IMR-90 (cell line): Measurements from ENCODE around the gene LECT2. TPM values are rescaled to one million over a fixed set of nuclear protein-coding genes. Genes with fewer than 3 reads are reported as not detected.

Experiments
- ATAC-seq: fragments of 200-7000 bp; cut with Tn5 transposase; 2 replicates; pipeline ENCODE4 v1.9.1; 2020; ENCODE audit warnings: low read depth, mild to moderate bottlenecking, moderate library complexity
- BruUV-seq: library from RNA; stranded (reverse); fragments of 400-500 nt; replicated peaks from 2 replicates; lab custom pipeline; 2021; lab: Mats Ljungman, UMichigan
- CTCF ChIA-PET: fragments of 300-600 bp; formaldehyde crosslinking; extraction: SDS; loops from one replicate; lab custom pipeline; 2021; ENCODE audit warnings: antibody characterized with exemption; lab: Yijun Ruan, JAX
- POLR2A ChIA-PET: fragments of 300-600 bp; sonication (Branson Sonifier 250); formaldehyde crosslinking; loops from one replicate; lab custom pipeline; 2022; ENCODE audit warnings: antibody characterized with exemption; ENCODE audit not compliant: unreplicated experiment; lab: Charles Lee
- DNase-seq: peaks from one replicate; pipeline ENCODE4 v3.0.0; 2013
- H2AFZ ChIP-seq: replicated peaks from 2 replicates; pipeline ENCODE3; 2013; ENCODE audit warnings: low read length, mild to moderate bottlenecking; ENCODE audit not compliant: poor library complexity
- H2AK5ac ChIP-seq: 2 replicates; pipeline ENCODE4 v1.6.1; 2013; ENCODE audit warnings: low read depth, low read length, inconsistent platforms
- H2AK9ac ChIP-seq: replicated peaks from 2 replicates; pipeline ENCODE3; 2013; ENCODE audit warnings: mild to moderate bottlenecking, low read depth, low read length, moderate library complexity; ENCODE audit not compliant: poor library complexity
- H2BK120ac ChIP-seq: 2 replicates; pipeline ENCODE4 v1.6.1; 2013; ENCODE audit warnings: low read depth, low read length, inconsistent platforms
- H2BK15ac ChIP-seq: 3 replicates; pipeline ENCODE4 v1.6.1; 2013; ENCODE audit warnings: low read depth, low read length, inconsistent platforms
- H2BK20ac ChIP-seq: 2 replicates; pipeline ENCODE4 v1.6.1; 2013; ENCODE audit warnings: low read depth, mild to moderate bottlenecking, inconsistent platforms, low read length, moderate library complexity
- H2BK5ac ChIP-seq: 2 replicates; pipeline ENCODE4 v1.6.1; 2013; ENCODE audit warnings: mild to moderate bottlenecking, low read depth, low read length, inconsistent platforms; ENCODE audit not compliant: poor library complexity, severe bottlenecking
- H3K14ac ChIP-seq: replicated peaks from 2 replicates; pipeline ENCODE4 v1.6.1; 2013; ENCODE audit warnings: low read depth, low read length, inconsistent platforms
- H3K18ac ChIP-seq: 2 replicates; pipeline ENCODE4 v1.6.1; 2013; ENCODE audit warnings: low read depth, low read length, control low read depth
- H3K23ac ChIP-seq: 2 replicates; pipeline ENCODE4 v1.6.1; 2013; ENCODE audit warnings: low read depth, low read length, inconsistent platforms
- H3K27ac ChIP-seq: 2 replicates; pipeline ENCODE4 v1.5.1; 2013; ENCODE audit warnings: mild to moderate bottlenecking, control low read depth, low read length; ENCODE audit not compliant: insufficient read depth
- H3K27me3 ChIP-seq: 2 replicates; pipeline ENCODE4 v1.6.1; 2013; ENCODE audit warnings: low read length; ENCODE audit not compliant: control insufficient read depth, insufficient read depth
- H3K36me3 ChIP-seq: 2 replicates; pipeline ENCODE4 v1.6.1; 2013; ENCODE audit warnings: low read length, mixed read lengths; ENCODE audit not compliant: control insufficient read depth, insufficient read depth
- H3K4ac ChIP-seq: 2 replicates; pipeline ENCODE4 v1.6.1; 2013; ENCODE audit warnings: low read depth, low read length, inconsistent platforms
- H3K4me1 ChIP-seq: 2 replicates; pipeline ENCODE4 v1.6.1; 2013; ENCODE audit warnings: low read length, mixed read lengths; ENCODE audit not compliant: control insufficient read depth, insufficient read depth
- H3K4me2 ChIP-seq: 2 replicates; pipeline ENCODE4 v1.6.1; 2013; ENCODE audit warnings: low read depth, mild to moderate bottlenecking, control low read depth, low read length, moderate library complexity
- H3K4me3 ChIP-seq: 2 replicates; pipeline ENCODE4 v1.5.1; 2013; ENCODE audit warnings: low read depth, mild to moderate bottlenecking, control low read depth, low read length, moderate library complexity; ENCODE audit not compliant: insufficient read depth
- H3K56ac ChIP-seq: 2 replicates; pipeline ENCODE4 v1.6.1; 2013; ENCODE audit warnings: low read length, inconsistent platforms; ENCODE audit not compliant: insufficient read depth; ENCODE audit errors: extremely low read depth
- H3K79me1 ChIP-seq, 2 experiments: 2 replicates each; pipeline ENCODE4 v1.6.1; 2013; ENCODE audit warnings: low read length in 2 of 2, inconsistent platforms in 1 of 2, low read depth in 1 of 2
- H3K9ac ChIP-seq: 2 replicates; pipeline ENCODE4 v1.6.1; 2013; ENCODE audit warnings: low read depth, low read length, control low read depth
- H3K9me1 ChIP-seq: 2 replicates; pipeline ENCODE4 v1.6.1; 2013; ENCODE audit warnings: low read length, inconsistent platforms; ENCODE audit not compliant: insufficient read depth
- H3K9me3 ChIP-seq: 2 replicates; pipeline ENCODE4 v1.6.1; 2013; ENCODE audit warnings: low read length; ENCODE audit not compliant: control insufficient read depth, insufficient read depth
- H4K20me1 ChIP-seq: 2 replicates; pipeline ENCODE4 v1.6.1; 2013; ENCODE audit warnings: low read length, inconsistent platforms; ENCODE audit not compliant: insufficient read depth
- H4K5ac ChIP-seq: 2 replicates; pipeline ENCODE4 v1.6.1; 2013; ENCODE audit warnings: mild to moderate bottlenecking, low read depth, low read length, control low read depth
- H4K8ac ChIP-seq, 2 experiments: 2 replicates each; pipeline ENCODE4 v1.6.1; 2013; ENCODE audit warnings: low read depth in 2 of 2, low read length in 2 of 2, control low read depth in 1 of 2, inconsistent platforms in 1 of 2
- H4K91ac ChIP-seq: 2 replicates; pipeline ENCODE4 v1.6.1; 2013; ENCODE audit warnings: low read depth, low read length, inconsistent platforms; ENCODE audit not compliant: insufficient read depth
- BHLHE40 ChIP-seq: fragments of 150-350 bp; IDR thresholded peaks from 2 replicates; pipeline ENCODE4 v1.6.1; 2016; ENCODE audit warnings: mild to moderate bottlenecking, low read depth, low read length
- CEBPB ChIP-seq: IDR thresholded peaks from 2 replicates; pipeline ENCODE4 v1.6.1; 2012; ENCODE audit warnings: low read depth, low read length, improper control_type of control experiment
- CHD1 ChIP-seq: IDR thresholded peaks from 2 replicates; pipeline ENCODE4 v1.6.1; 2012; ENCODE audit warnings: low read depth, low read length, improper control_type of control experiment
- FOS ChIP-seq: fragments of 150-350 bp; IDR thresholded peaks from 2 replicates; pipeline ENCODE4 v1.6.1; 2016; ENCODE audit warnings: low read depth, low read length
- MAFK ChIP-seq: IDR thresholded peaks from 2 replicates; pipeline ENCODE4 v1.6.1; 2012; ENCODE audit warnings: low read depth, low read length, improper control_type of control experiment
- MAZ ChIP-seq: IDR thresholded peaks from 2 replicates; pipeline ENCODE4 v1.6.1; 2012; ENCODE audit warnings: low read depth, mild to moderate bottlenecking, low read length, improper control_type of control experiment, moderate library complexity, borderline replicate concordance
- NFE2L2 ChIP-seq: fragments of 150-350 bp; IDR thresholded peaks from 2 replicates; pipeline ENCODE4 v1.6.1; 2016; ENCODE audit warnings: low read depth, mild to moderate bottlenecking, low read length
- POLR2A ChIP-seq: IDR thresholded peaks from 2 replicates; pipeline ENCODE4 v1.6.1; 2012; ENCODE audit warnings: mild to moderate bottlenecking, low read depth, low read length
- RAD21 ChIP-seq: IDR thresholded peaks from 2 replicates; pipeline ENCODE4 v1.6.1; 2012; ENCODE audit warnings: low read length, improper control_type of control experiment
- RCOR1 ChIP-seq: IDR thresholded peaks from 2 replicates; pipeline ENCODE4 v1.6.1; 2012; ENCODE audit warnings: mild to moderate bottlenecking, low read length, improper control_type of control experiment; ENCODE audit not compliant: insufficient replicate concordance
- RFX5 ChIP-seq: IDR thresholded peaks from 2 replicates; pipeline ENCODE4 v1.8.0; 2012; ENCODE audit warnings: low read depth, mild to moderate bottlenecking, low read length, moderate library complexity
- SMC3 ChIP-seq: fragments of 150-350 bp; IDR thresholded peaks from 2 replicates; pipeline ENCODE4 v1.6.1; 2016; ENCODE audit warnings: low read depth, mild to moderate bottlenecking, antibody characterized with exemption, low read length, moderate library complexity
- WGBS, 2 experiments: methylation state at CpG; one replicate each; pipeline versions ENCODE4 v1.1.5 to v1.1.7; 2013; ENCODE audit warnings: missing lambda C conversion rate in 2 of 2; ENCODE audit not compliant: insufficient read length in 1 of 2; ENCODE audit errors: extremely low coverage in 2 of 2; 5-methylcytosine and 5-hydroxymethylcytosine counted together
- dilution Hi-C: fragments of 300-500 bp; cut with HindIII; formaldehyde crosslinking; loops from one replicate; pipeline ENCODE4 v1.14.3; 2018; ENCODE audit warnings: low sequenced_read_pairs; ENCODE audit not compliant: unreplicated experiment
- in situ Hi-C: fragments of 300-500 bp; cut with MboI; formaldehyde crosslinking; loops from 3 replicates; pipeline ENCODE4 v1.14.3; 2019; ENCODE audit warnings: low sequenced_read_pairs, inconsistent platforms, mixed read lengths
- intact Hi-C: fragments of 100-400 bp; cut with micrococcal nuclease; formaldehyde crosslinking; loops from 2 replicates; pipeline ENCODE4 v1.10.0; 2022
- polyA plus RNA-seq, 3 experiments: library from polyadenylated mRNA; depleted of rRNA; stranded (reverse); fragments of >200 nt; gene quantifications; 2 replicates each; pipeline ENCODE4 v1.2.3, GENCODE V29; 2012; ENCODE audit warnings: low replicate concordance in 1 of 3
- total RNA-seq: library from RNA; depleted of rRNA; stranded (reverse); fragments of >200 nt; gene quantifications from 2 replicates; pipeline ENCODE4 v1.2.3, GENCODE V29; 2012
- TF ChIP-seq, protein P1 (sequence below): fragments of 150-350 bp; IDR thresholded peaks from 2 replicates; pipeline ENCODE4 v1.6.1; 2016; ENCODE audit warnings: low read depth, mild to moderate bottlenecking, low read length, moderate library complexity, borderline replicate concordance

Gene LECT2
- total and polyA plus RNA-seq, 2 of the 4 experiments (the other 2 are of a cell fraction): not detected

DNA sequence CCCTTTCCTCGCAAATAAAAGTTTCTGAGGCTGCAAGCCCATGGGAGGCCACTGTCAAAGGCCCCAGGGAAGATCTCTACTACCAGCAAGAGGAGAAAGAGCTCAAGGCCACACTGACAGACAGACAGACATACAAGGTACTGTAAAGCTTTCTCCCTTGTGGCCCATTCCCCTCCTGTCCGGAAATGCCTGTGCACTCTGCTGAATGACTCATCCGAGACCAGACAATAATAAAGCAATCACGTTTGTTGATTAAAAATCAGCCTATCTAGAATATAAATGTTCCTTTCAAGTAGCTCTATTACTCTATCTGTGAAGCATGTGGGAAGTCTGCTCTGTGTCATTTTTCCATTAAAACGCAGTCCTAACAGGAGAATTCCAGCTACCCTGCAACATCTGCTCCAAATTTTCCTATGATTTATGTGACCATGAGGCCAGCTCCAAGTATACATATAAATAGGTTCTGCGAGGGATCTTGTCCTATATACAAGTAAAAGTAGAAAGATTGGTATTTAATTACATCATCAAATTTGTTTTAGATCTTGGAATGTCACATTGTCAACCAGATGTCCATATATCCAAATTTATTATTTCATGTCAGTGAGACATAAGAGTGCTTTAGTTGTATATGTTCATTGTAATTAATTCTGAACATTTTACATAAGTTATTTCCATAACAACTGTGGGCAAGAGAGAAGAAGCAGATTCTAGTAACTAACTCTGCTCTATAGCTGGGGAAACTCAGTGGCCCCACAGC, 39.3 kb upstream of the LECT2 start:
- no peak overlapping the region for H3K4me3 ChIP-seq
- no peaks in the 10 kb centered on the region for H3K36me3 ChIP-seq
- peak; percentile 70 for ATAC-seq
- H3K27ac ChIP-seq: peak overlapping the region; percentile 95
- H3K27me3 ChIP-seq: no peaks in the 10 kb centered on the region
- ChIA-PET POLR2A (interaction anchor here (1.0 to 1.3 kb wide), 2 partner anchors 18 to 35 kb away, joined by 3 to 6 read pairs; partner anchors contain the start of gene TGFBI), CTCF (interaction anchor here (0.6 to 1.1 kb wide), 3 partner anchors 25 to 64 kb away, joined by 3 read pairs; no protein-coding TSS in a partner anchor)
- H3K4me1 ChIP-seq: peaks cover 30% of the 10 kb centered on the region
- peak overlapping the region; percentile 87 for H3K23ac ChIP-seq
- H2AFZ ChIP-seq: peak overlapping the region; percentile 11
- H3K56ac ChIP-seq: peak overlapping the region; percentile 89
- peak overlapping the region; percentile 87 for H4K5ac ChIP-seq
- peak overlapping the region; percentile 97 for H3K18ac ChIP-seq
- peak overlapping the region; percentile 94 for H2BK20ac ChIP-seq
- H3K79me1 ChIP-seq: peaks cover 0 to 19% of the 10 kb centered on the region in 2 experiments; a peak in 1 of 4 replicates
- H3K4ac ChIP-seq: peak overlapping the region; percentile 93
- peak; percentile 16; the same call in 1 of the 2 replicates for TF ChIP-seq RAD21
- TF ChIP-seq, protein P1, sequence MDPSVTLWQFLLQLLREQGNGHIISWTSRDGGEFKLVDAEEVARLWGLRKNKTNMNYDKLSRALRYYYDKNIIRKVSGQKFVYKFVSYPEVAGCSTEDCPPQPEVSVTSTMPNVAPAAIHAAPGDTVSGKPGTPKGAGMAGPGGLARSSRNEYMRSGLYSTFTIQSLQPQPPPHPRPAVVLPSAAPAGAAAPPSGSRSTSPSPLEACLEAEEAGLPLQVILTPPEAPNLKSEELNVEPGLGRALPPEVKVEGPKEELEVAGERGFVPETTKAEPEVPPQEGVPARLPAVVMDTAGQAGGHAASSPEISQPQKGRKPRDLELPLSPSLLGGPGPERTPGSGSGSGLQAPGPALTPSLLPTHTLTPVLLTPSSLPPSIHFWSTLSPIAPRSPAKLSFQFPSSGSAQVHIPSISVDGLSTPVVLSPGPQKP: no peak
- 0 out of 2 replicates have a peak, but pooled peaks have one; percentile 84 for TF ChIP-seq CHD1
- TF ChIP-seq NFE2L2: no peak
- TF ChIP-seq FOS: peak; percentile 95
- peak; percentile 63; the same call in 1 of the 2 replicates for TF ChIP-seq MAZ
- peak; percentile 27; the same call in 1 of the 2 replicates for TF ChIP-seq CEBPB
- TF ChIP-seq SMC3: no peak
- TF ChIP-seq MAFK: peak; percentile 37; the same call in 1 of the 2 replicates
- TF ChIP-seq RCOR1: peak; percentile 51
- TF ChIP-seq POLR2A: peak; percentile 72
- TF ChIP-seq RFX5: no peak
- TF ChIP-seq BHLHE40: peak; percentile 90
- DNase-seq: peak; percentile 96
- H4K91ac ChIP-seq: peak overlapping the region; percentile 89
- peak overlapping the region; percentile 98; the same call in 2 of the 3 replicates for H2BK15ac ChIP-seq
- H3K9ac ChIP-seq: peak overlapping the region; percentile 59
- peak overlapping the region; percentile 55 for H3K4me2 ChIP-seq
- no TSS peak for BruUV-seq
- in situ Hi-C loops (no loop called here), intact Hi-C loops (loop anchor here (2.0 kb wide), 2 partner anchors 13 to 25 kb away; no protein-coding TSS in a partner anchor), dilution Hi-C loops (no loop called here)
- H3K14ac ChIP-seq: peak overlapping the region; percentile 88
- peak overlapping the region; percentile 66 to 93 for H4K8ac ChIP-seq
- peak overlapping the region; percentile 95 for H2BK120ac ChIP-seq
- H3K9me1 ChIP-seq: peaks cover 24% of the 10 kb centered on the region
- peak overlapping the region; percentile 39 for H2AK5ac ChIP-seq
- peak overlapping the region; percentile 96 for H2BK5ac ChIP-seq
- H4K20me1 ChIP-seq: no peaks in the 10 kb centered on the region
- H3K9me3 ChIP-seq: no peaks in the 10 kb centered on the region
- H2AK9ac ChIP-seq: peak overlapping the region; percentile 4
- WGBS, 2 experiments: 20% methylated on average over 1 of the region's 6 CpGs; no CpG with 5 or more reads in 1 of the 2 experiments
